GM12878 (cell line): ENCODE results near the gene MSH4. TPM values are rescaled to one million over a fixed set of nuclear protein-coding genes. Genes with fewer than 3 reads are reported as not detected.

Experiments used
- ATAC-seq: fragments of 200-7000 bp; cut with Tn5 transposase; 3 replicates; pipeline ENCODE4 v1.9.1; 2020; ENCODE audit warnings: mild to moderate bottlenecking, moderate library complexity
- BruUV-seq: library from RNA; stranded (reverse); fragments of 400-500 nt; replicated peaks from 2 replicates; lab custom pipeline; 2021; lab: Mats Ljungman, UMichigan
- CTCF ChIA-PET: fragments of 300-600 bp; sonication (Branson Sonifier 250); formaldehyde crosslinking; extraction: SDS; loops from one replicate; lab custom pipeline; 2021; ENCODE audit warnings: inconsistent platforms; lab: Yijun Ruan, JAX
- POLR2A ChIA-PET: fragments of 350-600 bp; formaldehyde crosslinking; extraction: SDS; loops from one replicate; lab custom pipeline; 2021; ENCODE audit warnings: inconsistent platforms; lab: Charles Lee
- RAD21 ChIA-PET: fragments of 300-600 bp; sonication (Branson Sonifier 250); formaldehyde crosslinking; loops from one replicate; lab custom pipeline; 2023; ENCODE audit warnings: antibody characterized with exemption; ENCODE audit not compliant: unreplicated experiment; lab: Charles Lee
- SMC1A ChIA-PET: fragments of 300-600 bp; sonication (Branson Sonifier 250); formaldehyde crosslinking; loops from one replicate; lab custom pipeline; 2023; ENCODE audit not compliant: unreplicated experiment, uncharacterized antibody; lab: Charles Lee
- DNase-seq: peaks from one replicate; pipeline ENCODE4 v3.0.0-alpha.2; 2011; ENCODE audit warnings: low read depth, low spot score
- FAIRE-seq: peaks from 3 replicates; lab custom pipeline; 2011; peaks lifted over from hg19 to GRCh38; lab: Jason Lieb, UNC
- H2AFZ ChIP-seq: 2 replicates; pipeline ENCODE4 v1.6.0; 2011; ENCODE audit warnings: low read depth, low read length, control low read depth; ENCODE audit not compliant: control insufficient read depth
- H3K27ac ChIP-seq: 2 replicates; pipeline ENCODE4 v1.5.1; 2011; ENCODE audit warnings: control low read depth; ENCODE audit not compliant: control insufficient read depth, insufficient read depth
- H3K27me3 ChIP-seq, 2 experiments: replicated peaks in 1 of 2; 2 replicates each; pipeline versions ENCODE4 v1.6.0 to v1.6.1; 2011; ENCODE audit warnings: low read length in 1 of 2; ENCODE audit not compliant: control insufficient read depth in 2 of 2, insufficient read depth in 2 of 2
- H3K36me3 ChIP-seq, 2 experiments: 2 replicates each; pipeline ENCODE4 v1.5.1; 2011; ENCODE audit warnings: low read length in 1 of 2; ENCODE audit not compliant: control insufficient read depth in 2 of 2, insufficient read depth in 2 of 2
- H3K4me1 ChIP-seq: 2 replicates; pipeline ENCODE4 v1.6.1; 2011; ENCODE audit warnings: mild to moderate bottlenecking, low read length, moderate library complexity, mixed read lengths; ENCODE audit not compliant: control insufficient read depth, insufficient read depth
- H3K4me2 ChIP-seq: 2 replicates; pipeline ENCODE4 v1.6.0; 2011; ENCODE audit warnings: control low read depth; ENCODE audit not compliant: control insufficient read depth, insufficient read depth
- H3K4me3 ChIP-seq: fragments of 200-600 bp; sonication (generic); 2 replicates; pipeline ENCODE4 v1.5.1; 2016
- H3K79me2 ChIP-seq: 2 replicates; pipeline ENCODE4 v1.6.0; 2011; ENCODE audit warnings: low read length; ENCODE audit not compliant: control insufficient read depth, insufficient read depth
- H3K9ac ChIP-seq: 2 replicates; pipeline ENCODE4 v1.8.0; 2011; ENCODE audit warnings: low read length, control low read depth, mixed read lengths; ENCODE audit not compliant: control insufficient read depth, insufficient read depth
- H3K9me3 ChIP-seq: replicated peaks from 3 replicates; pipeline ENCODE4 v1.5.1; 2011; ENCODE audit warnings: mild to moderate bottlenecking, low read length; ENCODE audit not compliant: control insufficient read depth, insufficient read depth
- H4K20me1 ChIP-seq: 2 replicates; pipeline ENCODE4 v1.6.0; 2011; ENCODE audit not compliant: control insufficient read depth, insufficient read depth
- BACH1 ChIP-seq: fragments of 450-650 bp; IDR thresholded peaks from 2 replicates; pipeline ENCODE4 v1.6.1; 2017; ENCODE audit warnings: mild to moderate bottlenecking, borderline replicate concordance
- FOS ChIP-seq: IDR thresholded peaks from 3 replicates; pipeline ENCODE4 v1.6.1; 2011; ENCODE audit warnings: borderline replicate concordance; ENCODE audit not compliant: insufficient read length; ENCODE audit errors: extremely low read depth
- FOXM1 ChIP-seq: IDR thresholded peaks from 2 replicates; pipeline ENCODE4 v1.6.1; 2012; ENCODE audit warnings: low read depth, mild to moderate bottlenecking, inconsistent platforms, low read length, moderate library complexity
- HDAC2 ChIP-seq: fragments of 200-600 bp; sonication (generic); IDR thresholded peaks from 2 replicates; pipeline ENCODE4 v1.6.1; 2017
- NR2C2 ChIP-seq: IDR thresholded peaks from 2 replicates; pipeline ENCODE4 v1.6.1; 2011; ENCODE audit warnings: borderline replicate concordance, low read depth; ENCODE audit not compliant: control insufficient read depth, insufficient read length
- NRF1 ChIP-seq: conservative IDR thresholded peaks from 2 replicates; pipeline ENCODE4 v1.6.1; 2011; ENCODE audit warnings: mild to moderate bottlenecking, low read depth, low read length, improper control_type of control experiment
- PAX8 ChIP-seq: fragments of 450-650 bp; IDR thresholded peaks from 2 replicates; pipeline ENCODE4 v1.6.1; 2017; ENCODE audit warnings: mild to moderate bottlenecking, moderate library complexity
- SP1 ChIP-seq: IDR thresholded peaks from one replicate; pipeline ENCODE4 v1.6.1; 2011; ENCODE audit warnings: low read depth, low read length
- SUZ12 ChIP-seq: fragments of 200-600 bp; sonication (generic); IDR thresholded peaks from one replicate; pipeline ENCODE4 v1.6.1; 2018; ENCODE audit warnings: antibody characterized with exemption, mild to moderate bottlenecking; ENCODE audit not compliant: unreplicated experiment
- WRNIP1 ChIP-seq: IDR thresholded peaks from 2 replicates; pipeline ENCODE4 v1.6.1; 2011; ENCODE audit warnings: low read depth, low read length, improper control_type of control experiment, borderline replicate concordance
- WGBS: methylation state at CpG from one replicate; pipeline ENCODE4 v1.1.6; 2016; ENCODE audit warnings: low lambda C conversion rate; ENCODE audit not compliant: insufficient replicate concordance, insufficient coverage; ENCODE audit errors: missing lambda C conversion rate; 5-methylcytosine and 5-hydroxymethylcytosine counted together
- in situ Hi-C: fragments of 300-500 bp; cut with MboI; formaldehyde crosslinking; loops from 9 replicates; pipeline ENCODE4 v1.14.3; 2018; ENCODE audit warnings: mixed read lengths
- intact Hi-C: fragments of 100-400 bp; cut with micrococcal nuclease; formaldehyde crosslinking; loops from one replicate; pipeline ENCODE4 v1.14.2; 2022; ENCODE audit not compliant: unreplicated experiment
- polyA plus RNA-seq, 11 experiments: library from polyadenylated mRNA; depleted of rRNA in 4 of 11; unstranded in 6 of 11; stranded (reverse) in 5 of 11; fragments of >200 nt; fragmentation: Nextera tagmentation in 4 of 11; fragmentation: Illumina TruSeq in 1 of 11; extraction: Ambion mirVana in 4 of 11; extraction: Trizol in 1 of 11; gene quantifications; 1 replicate in 1 of 11; 2 replicates in 10 of 11; pipeline versions ENCODE4 v1.2.1 to v1.2.3, GENCODE V29; 2011 to 2016; ENCODE audit warnings: inconsistent platforms in 2 of 11, missing spikeins in 2 of 11, low read depth in 1 of 11
- total RNA-seq, 4 experiments: library from RNA; depleted of rRNA in 3 of 4; stranded (reverse); fragments of >200 nt in 3 of 4; fragmentation: Illumina TruSeq in 1 of 4; extraction: Trizol in 1 of 4; gene quantifications; 2 replicates each; pipeline versions ENCODE4 v1.2.1 to v1.2.3, GENCODE V29; 2013 to 2021
- TF ChIP-seq, protein P1 (sequence below): IDR thresholded peaks from 2 replicates; pipeline ENCODE4 v1.6.1; 2011; ENCODE audit warnings: borderline replicate concordance, low read depth, mild to moderate bottlenecking, moderate library complexity, mixed read lengths, low read length; ENCODE audit not compliant: insufficient read depth; ENCODE audit errors: extremely low read length
- TF ChIP-seq, protein P2 (sequence below): IDR thresholded peaks from 2 replicates; pipeline ENCODE4 v1.6.1; 2012; ENCODE audit warnings: low read length, inconsistent platforms
- TF ChIP-seq, protein P3 (sequence below): fragments of 450-650 bp; IDR thresholded peaks from 2 replicates; pipeline ENCODE4 v1.6.1; 2016; ENCODE audit warnings: mild to moderate bottlenecking

Gene MSH4
- total and polyA plus RNA-seq, 10 of the 15 experiments (the other 5 are each of a cell fraction or from before 2014, with no cell fraction given) = 0.04 to 0.34 (median 0.09) TPM; not detected in 3

DNA sequence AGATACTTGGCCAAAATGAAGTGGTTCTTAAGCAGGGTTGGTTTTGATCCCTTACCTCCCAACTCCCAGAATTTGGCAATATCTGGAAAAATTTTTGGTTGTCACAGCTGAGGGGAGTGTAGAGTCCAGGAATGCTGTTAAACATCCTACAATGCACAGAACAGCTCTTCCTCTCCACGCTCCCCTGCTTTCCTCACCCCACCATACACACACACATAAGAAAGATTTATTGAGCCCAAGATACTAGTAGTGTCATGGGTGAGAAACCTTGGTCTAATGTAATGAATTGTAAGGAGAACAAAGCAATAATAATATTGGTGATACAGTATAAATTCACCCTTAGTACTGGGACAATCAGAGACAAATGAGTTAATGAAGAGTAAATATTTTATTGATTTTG lies 87.8 kb downstream of the MSH4 start:
- H3K27ac ChIP-seq = no peak overlapping the region
- intact Hi-C loops = no loop called here
- ChIA-PET RAD21 (no interaction called here), SMC1A (no interaction called here), POLR2A (no interaction called here)
- no peaks in the 10 kb centered on the region for H3K9me3 ChIP-seq
- DNase-seq (no peak), FAIRE-seq (no peak)
- no peaks in the 10 kb centered on the region for H3K4me1 ChIP-seq
- WGBS = 0% methylated on average over 1 of the region's 1 CpG
- in situ Hi-C loops = no loop called here
- no peak overlapping the region for H3K4me2 ChIP-seq
- no TSS peak for BruUV-seq
- no peak overlapping the region for H2AFZ ChIP-seq
- TF ChIP-seq NR2C2 (no peak), SUZ12 (no peak), WRNIP1 (no peak), NRF1 (no peak), SP1 (no peak), FOXM1 (no peak), BACH1 (no peak), HDAC2 (no peak), FOS (no peak), PAX8 (no peak)
- TF ChIP-seq, protein P1, sequence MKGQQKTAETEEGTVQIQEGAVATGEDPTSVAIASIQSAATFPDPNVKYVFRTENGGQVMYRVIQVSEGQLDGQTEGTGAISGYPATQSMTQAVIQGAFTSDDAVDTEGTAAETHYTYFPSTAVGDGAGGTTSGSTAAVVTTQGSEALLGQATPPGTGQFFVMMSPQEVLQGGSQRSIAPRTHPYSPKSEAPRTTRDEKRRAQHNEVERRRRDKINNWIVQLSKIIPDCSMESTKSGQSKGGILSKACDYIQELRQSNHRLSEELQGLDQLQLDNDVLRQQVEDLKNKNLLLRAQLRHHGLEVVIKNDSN = no peak
- TF ChIP-seq, protein P2, sequence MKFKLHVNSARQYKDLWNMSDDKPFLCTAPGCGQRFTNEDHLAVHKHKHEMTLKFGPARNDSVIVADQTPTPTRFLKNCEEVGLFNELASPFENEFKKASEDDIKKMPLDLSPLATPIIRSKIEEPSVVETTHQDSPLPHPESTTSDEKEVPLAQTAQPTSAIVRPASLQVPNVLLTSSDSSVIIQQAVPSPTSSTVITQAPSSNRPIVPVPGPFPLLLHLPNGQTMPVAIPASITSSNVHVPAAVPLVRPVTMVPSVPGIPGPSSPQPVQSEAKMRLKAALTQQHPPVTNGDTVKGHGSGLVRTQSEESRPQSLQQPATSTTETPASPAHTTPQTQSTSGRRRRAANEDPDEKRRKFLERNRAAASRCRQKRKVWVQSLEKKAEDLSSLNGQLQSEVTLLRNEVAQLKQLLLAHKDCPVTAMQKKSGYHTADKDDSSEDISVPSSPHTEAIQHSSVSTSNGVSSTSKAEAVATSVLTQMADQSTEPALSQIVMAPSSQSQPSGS = no peak
- TF ChIP-seq, protein P3, sequence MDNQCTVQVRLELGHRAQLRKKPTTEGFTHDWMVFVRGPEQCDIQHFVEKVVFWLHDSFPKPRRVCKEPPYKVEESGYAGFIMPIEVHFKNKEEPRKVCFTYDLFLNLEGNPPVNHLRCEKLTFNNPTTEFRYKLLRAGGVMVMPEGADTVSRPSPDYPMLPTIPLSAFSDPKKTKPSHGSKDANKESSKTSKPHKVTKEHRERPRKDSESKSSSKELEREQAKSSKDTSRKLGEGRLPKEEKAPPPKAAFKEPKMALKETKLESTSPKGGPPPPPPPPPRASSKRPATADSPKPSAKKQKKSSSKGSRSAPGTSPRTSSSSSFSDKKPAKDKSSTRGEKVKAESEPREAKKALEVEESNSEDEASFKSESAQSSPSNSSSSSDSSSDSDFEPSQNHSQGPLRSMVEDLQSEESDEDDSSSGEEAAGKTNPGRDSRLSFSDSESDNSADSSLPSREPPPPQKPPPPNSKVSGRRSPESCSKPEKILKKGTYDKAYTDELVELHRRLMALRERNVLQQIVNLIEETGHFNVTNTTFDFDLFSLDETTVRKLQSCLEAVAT = no peak
- TF ChIP-seq, all 136 proteins: peak for 0
- Histone ChIP-seq H3K27me3 (no peaks in the 10 kb centered on the region), H4K20me1 (no peaks in the 10 kb centered on the region), H3K79me2 (no peaks in the 10 kb centered on the region), H3K4me3 (no peak overlapping the region), H3K36me3 (no peaks in the 10 kb centered on the region), H3K9ac (no peak overlapping the region)
- ATAC-seq = no peak
- CTCF ChIA-PET = interaction anchor here (1.0 to 1.2 kb wide), 2 partner anchors 25 to 1649 kb away, joined by 3 to 4 read pairs; no protein-coding TSS in a partner anchor
